K562 (cell line): ENCODE measurements around the gene SLIT1. TPM values are rescaled to one million over a fixed set of nuclear protein-coding genes. Genes with fewer than 3 reads are reported as not detected.
A peak's percentile ranks its signal among the peaks of the same experiment; 100 is the strongest.

Experiments used
- COPS2 ChIP-seq: fragments of 450-650 bp; conservative IDR thresholded peaks from 2 replicates; pipeline ENCODE4 v1.6.1; 2016; ENCODE audit warnings: mild to moderate bottlenecking, moderate library complexity
- CTBP1 ChIP-seq: fragments of 450-650 bp; IDR thresholded peaks from 2 replicates; pipeline ENCODE4 v1.6.1; 2016; ENCODE audit warnings: borderline replicate concordance
- ESRRA ChIP-seq: fragments of 450-650 bp; IDR thresholded peaks from 2 replicates; pipeline ENCODE4 v1.6.1; 2014; ENCODE audit warnings: low read depth, mild to moderate bottlenecking, moderate library complexity, borderline replicate concordance
- HNRNPLL ChIP-seq: fragments of 200-400 bp; formaldehyde crosslinking; IDR thresholded peaks from 2 replicates; pipeline ENCODE4 v1.6.1; 2017; ENCODE audit warnings: low read length, low read depth, mild to moderate bottlenecking; ENCODE audit not compliant: poor library complexity, severe bottlenecking
- KHSRP ChIP-seq: fragments of 450-650 bp; IDR thresholded peaks from 2 replicates; pipeline ENCODE4 v1.6.1; 2017
- NFE2 ChIP-seq: IDR thresholded peaks from 2 replicates; pipeline ENCODE4 v1.6.1; 2014; ENCODE audit warnings: antibody characterized with exemption, low read depth
- NRF1 ChIP-seq, 2 experiments: fragments of 450-650 bp; IDR thresholded peaks in 1 of 2; conservative IDR thresholded peaks in 1 of 2; 2 replicates each; pipeline ENCODE4 v1.6.1; 2014; ENCODE audit warnings: mild to moderate bottlenecking in 2 of 2
- RFX1 ChIP-seq: fragments of 450-650 bp; IDR thresholded peaks from 2 replicates; pipeline ENCODE4 v1.6.1; 2016; ENCODE audit warnings: mild to moderate bottlenecking, moderate library complexity
- ZBED1 ChIP-seq: IDR thresholded peaks from 2 replicates; pipeline ENCODE4 v1.6.1; 2014
- ZBTB7A ChIP-seq: IDR thresholded peaks from 2 replicates; pipeline ENCODE4 v1.6.1; 2011; ENCODE audit warnings: low read depth, mild to moderate bottlenecking, low read length, moderate library complexity, borderline replicate concordance; ENCODE audit not compliant: control insufficient read depth
- ZC3H8 ChIP-seq: fragments of 450-650 bp; IDR thresholded peaks from 2 replicates; pipeline ENCODE4 v1.6.1; 2017
- ZNF140 ChIP-seq: fragments of 250-450 bp; sonication (Bioruptor Pico); IDR thresholded peaks from 2 replicates; pipeline ENCODE4 v1.8.0; 2021; ENCODE audit warnings: moderate library complexity, mild to moderate bottlenecking, inconsistent platforms
- ZNF146 ChIP-seq: IDR thresholded peaks from one replicate; pipeline ENCODE4 v1.6.1; 2018; ENCODE audit warnings: missing compliant biosample characterization; ENCODE audit not compliant: unreplicated experiment
- ZNF586 ChIP-seq: fragments of 450-650 bp; formaldehyde crosslinking; conservative IDR thresholded peaks from 2 replicates; pipeline ENCODE4 v1.4.0; 2020; ENCODE audit warnings: mild to moderate bottlenecking, moderate library complexity
- polyA plus RNA-seq, 8 experiments: library from polyadenylated mRNA; depleted of rRNA in 4 of 8; stranded (reverse) in 5 of 8; unstranded in 3 of 8; fragments of >200 nt; fragmentation: Nextera tagmentation in 2 of 8; fragmentation: Illumina TruSeq in 1 of 8; extraction: Ambion mirVana in 2 of 8; extraction: Trizol in 1 of 8; gene quantifications; 2 replicates each; pipeline versions ENCODE4 v1.2.1 to v1.2.3, GENCODE V29; 2011 to 2014; ENCODE audit warnings: inconsistent platforms in 1 of 8, missing spikeins in 1 of 8
- total RNA-seq, 7 experiments: library from RNA; depleted of rRNA in 6 of 7; stranded (reverse); fragments of >200 nt in 6 of 7; fragmentation: Illumina TruSeq in 2 of 7; extraction: Trizol in 2 of 7; gene quantifications; 2 replicates each; pipeline versions ENCODE4 v1.2.1 to v1.2.3, GENCODE V29; 2011 to 2021; ENCODE audit warnings: low replicate concordance in 1 of 7
- TF ChIP-seq, protein P1 (sequence below): sonication (generic); IDR thresholded peaks from 2 replicates; pipeline ENCODE4 v1.6.1; 2016
- TF ChIP-seq, protein P2 (sequence below), 2 experiments: fragments of 150-350 bp in 1 of 2; IDR thresholded peaks; 2 replicates each; pipeline ENCODE4 v1.6.1; 2012 to 2016; ENCODE audit warnings: low read depth in 2 of 2, low read length in 2 of 2, mild to moderate bottlenecking in 1 of 2, moderate library complexity in 1 of 2

Gene SLIT1
- total and polyA plus RNA-seq, 9 of the 15 experiments (the other 6 are each of a cell fraction or from before 2014, with no cell fraction given), result 0.01 to 0.11 (median 0.04) TPM; not detected in 3

DNA sequence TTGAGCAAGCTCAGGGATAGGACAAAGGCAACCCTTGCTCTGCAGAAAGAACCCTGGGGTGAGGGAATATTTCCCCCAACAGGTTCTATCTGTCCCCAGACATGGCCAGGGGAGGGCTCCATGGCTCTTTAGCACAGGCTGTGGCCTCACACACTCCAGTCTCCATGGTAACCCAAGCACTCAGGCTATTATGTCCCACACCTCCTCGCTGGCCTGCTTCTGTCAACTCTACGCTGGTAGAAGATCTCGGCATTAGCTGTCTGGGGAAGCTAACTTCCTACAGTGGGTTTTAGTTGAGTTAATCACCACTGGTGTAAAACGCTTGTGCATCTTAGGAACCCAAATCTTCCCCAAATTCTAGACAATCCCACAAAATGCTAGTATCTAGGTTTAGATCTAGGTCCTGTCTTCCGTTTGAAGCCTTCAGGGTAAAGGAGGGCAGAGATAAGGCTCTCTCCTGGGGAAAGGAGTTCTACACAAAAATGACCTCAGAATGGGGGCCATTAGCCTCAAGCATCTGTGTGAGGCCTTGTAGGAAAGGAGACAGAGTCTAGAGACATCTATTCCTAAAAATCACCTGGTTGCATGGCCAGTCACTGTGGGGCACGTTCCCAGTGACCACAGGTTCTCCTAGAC is 36.7 kb upstream of the SLIT1 start (continued):
- TF ChIP-seq ZNF586 (no peak), CTBP1 (peak; percentile 64), HNRNPLL (peak; percentile 30), ZNF140 (CRISPR knock-in tag) (no peak), KHSRP (no peak), ZC3H8 (no peak), COPS2 (no peak), NFE2 (no peak), ZBTB7A (no peak), RFX1 (peak; percentile 92), NRF1 (conservative IDR thresholded peaks at IDR 0.05 in 1 of 2, IDR thresholded peaks at IDR 0.05 in 1 of 2) (0 out of 4 replicates have a peak, but pooled peaks of 1 of the 2 experiments have one; percentile 8), ZNF146 (CRISPR knock-in tag) (no peak), ZBED1 (no peak), ESRRA (0 out of 2 replicates have a peak, but pooled peaks have one; percentile 12)
- TF ChIP-seq, protein P1, sequence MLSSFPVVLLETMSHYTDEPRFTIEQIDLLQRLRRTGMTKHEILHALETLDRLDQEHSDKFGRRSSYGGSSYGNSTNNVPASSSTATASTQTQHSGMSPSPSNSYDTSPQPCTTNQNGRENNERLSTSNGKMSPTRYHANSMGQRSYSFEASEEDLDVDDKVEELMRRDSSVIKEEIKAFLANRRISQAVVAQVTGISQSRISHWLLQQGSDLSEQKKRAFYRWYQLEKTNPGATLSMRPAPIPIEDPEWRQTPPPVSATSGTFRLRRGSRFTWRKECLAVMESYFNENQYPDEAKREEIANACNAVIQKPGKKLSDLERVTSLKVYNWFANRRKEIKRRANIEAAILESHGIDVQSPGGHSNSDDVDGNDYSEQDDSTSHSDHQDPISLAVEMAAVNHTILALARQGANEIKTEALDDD, result peak; percentile 85
- TF ChIP-seq, protein P2, sequence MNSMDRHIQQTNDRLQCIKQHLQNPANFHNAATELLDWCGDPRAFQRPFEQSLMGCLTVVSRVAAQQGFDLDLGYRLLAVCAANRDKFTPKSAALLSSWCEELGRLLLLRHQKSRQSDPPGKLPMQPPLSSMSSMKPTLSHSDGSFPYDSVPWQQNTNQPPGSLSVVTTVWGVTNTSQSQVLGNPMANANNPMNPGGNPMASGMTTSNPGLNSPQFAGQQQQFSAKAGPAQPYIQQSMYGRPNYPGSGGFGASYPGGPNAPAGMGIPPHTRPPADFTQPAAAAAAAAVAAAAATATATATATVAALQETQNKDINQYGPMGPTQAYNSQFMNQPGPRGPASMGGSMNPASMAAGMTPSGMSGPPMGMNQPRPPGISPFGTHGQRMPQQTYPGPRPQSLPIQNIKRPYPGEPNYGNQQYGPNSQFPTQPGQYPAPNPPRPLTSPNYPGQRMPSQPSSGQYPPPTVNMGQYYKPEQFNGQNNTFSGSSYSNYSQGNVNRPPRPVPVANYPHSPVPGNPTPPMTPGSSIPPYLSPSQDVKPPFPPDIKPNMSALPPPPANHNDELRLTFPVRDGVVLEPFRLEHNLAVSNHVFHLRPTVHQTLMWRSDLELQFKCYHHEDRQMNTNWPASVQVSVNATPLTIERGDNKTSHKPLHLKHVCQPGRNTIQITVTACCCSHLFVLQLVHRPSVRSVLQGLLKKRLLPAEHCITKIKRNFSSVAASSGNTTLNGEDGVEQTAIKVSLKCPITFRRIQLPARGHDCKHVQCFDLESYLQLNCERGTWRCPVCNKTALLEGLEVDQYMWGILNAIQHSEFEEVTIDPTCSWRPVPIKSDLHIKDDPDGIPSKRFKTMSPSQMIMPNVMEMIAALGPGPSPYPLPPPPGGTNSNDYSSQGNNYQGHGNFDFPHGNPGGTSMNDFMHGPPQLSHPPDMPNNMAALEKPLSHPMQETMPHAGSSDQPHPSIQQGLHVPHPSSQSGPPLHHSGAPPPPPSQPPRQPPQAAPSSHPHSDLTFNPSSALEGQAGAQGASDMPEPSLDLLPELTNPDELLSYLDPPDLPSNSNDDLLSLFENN (IDR thresholded peaks at IDR 0.05; ENCODE audit: low read depth in 2 of 2, low read length in 2 of 2), result no peak
